HCT116 (cell line): Measurements from ENCODE around the gene TFIP11.

Source experiments
- CTCF ChIP-seq, 3 experiments: fragments of 200-600 bp in 1 of 3; sonication (generic) in 1 of 3; IDR thresholded peaks in 2 of 3; conservative IDR thresholded peaks in 1 of 3; 2 replicates each; pipeline ENCODE4 v1.5.1; 2012 to 2017; ENCODE audit warnings: low read depth in 2 of 3, low read length in 2 of 3, antibody characterized with exemption in 1 of 3, borderline replicate concordance in 1 of 3, control low read depth in 1 of 3, mild to moderate bottlenecking in 1 of 3, mixed read lengths in 1 of 3, mixed run types in 1 of 3, moderate library complexity in 1 of 3; ENCODE audit not compliant: insufficient read depth in 1 of 3
- EGR1 ChIP-seq: IDR thresholded peaks from 2 replicates; pipeline ENCODE4 v1.6.1; 2012; ENCODE audit warnings: low read depth
- EZH2 ChIP-seq: fragments of 200-600 bp; sonication (generic); IDR thresholded peaks from 2 replicates; pipeline ENCODE4 v1.6.1; 2017; ENCODE audit warnings: antibody characterized with exemption, mixed run types
- EZH2phosphoT487 ChIP-seq: fragments of 200-600 bp; IDR thresholded peaks from 2 replicates; pipeline ENCODE4 v1.6.1; 2018; ENCODE audit warnings: antibody characterized with exemption, borderline replicate concordance
- POLR2A ChIP-seq: IDR thresholded peaks from 2 replicates; pipeline ENCODE4 v1.7.0; 2011; ENCODE audit warnings: borderline replicate concordance; ENCODE audit not compliant: insufficient read depth, insufficient read length; ENCODE audit errors: extremely low read depth
- REST ChIP-seq: IDR thresholded peaks from 2 replicates; pipeline ENCODE4 v1.6.1; 2012; ENCODE audit warnings: low read depth
- SIN3A ChIP-seq: IDR thresholded peaks from 2 replicates; pipeline ENCODE4 v1.6.1; 2012; ENCODE audit warnings: low read depth
- SRF ChIP-seq: IDR thresholded peaks from 2 replicates; pipeline ENCODE4 v1.6.1; 2012; ENCODE audit warnings: low read depth
- TCF7L2 ChIP-seq: IDR thresholded peaks from 2 replicates; pipeline ENCODE4 v1.7.0; 2011; ENCODE audit warnings: borderline replicate concordance, inconsistent platforms; ENCODE audit not compliant: insufficient read depth, insufficient read length; ENCODE audit errors: extremely low read depth
- YY1 ChIP-seq: IDR thresholded peaks from 2 replicates; pipeline ENCODE4 v1.6.1; 2011; ENCODE audit warnings: low read length, low read depth, moderate library complexity, mild to moderate bottlenecking; ENCODE audit not compliant: insufficient replicate concordance; ENCODE audit errors: extremely low read depth

DNA sequence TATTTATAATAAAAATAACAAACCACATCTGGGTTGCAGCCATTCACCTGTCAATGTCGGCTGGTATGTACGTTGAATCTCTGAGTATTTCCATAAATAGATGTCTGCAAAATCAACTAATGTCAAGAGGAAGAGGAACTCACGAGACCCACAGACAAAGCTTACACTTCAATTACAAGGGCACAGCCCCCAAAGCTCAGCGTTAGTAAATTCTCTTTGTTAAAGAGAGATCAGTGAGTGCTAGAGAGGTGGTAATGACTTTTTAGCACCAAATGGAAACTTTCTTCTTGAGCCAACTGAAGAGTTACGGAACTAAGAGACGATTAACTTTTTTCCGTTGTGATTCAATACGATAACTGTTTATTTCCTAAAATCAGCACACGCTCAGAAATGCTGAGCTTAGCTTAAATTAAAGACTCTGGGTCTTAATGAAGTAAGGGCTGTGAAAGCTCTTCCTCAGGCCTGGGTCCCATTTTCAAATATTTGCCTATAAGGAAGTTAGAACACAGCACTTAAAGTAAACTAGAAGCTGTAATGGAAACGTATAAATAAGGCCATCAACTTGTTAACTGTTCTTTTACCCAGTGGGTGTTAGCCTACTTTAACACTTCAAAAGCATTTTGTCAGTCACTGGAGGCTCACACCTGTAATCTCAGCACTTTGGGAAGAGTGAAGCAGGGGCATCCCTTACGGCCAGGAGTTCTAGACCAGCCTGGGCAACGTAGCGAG, 22.8 kb upstream of the TFIP11 start:
- no peak for TF ChIP-seq REST
- TF ChIP-seq EGR1 = no peak
- TF ChIP-seq CTCF (IDR thresholded peaks at IDR 0.05 in 2 of 3, conservative IDR thresholded peaks at IDR 0.05 in 1 of 3; ENCODE audit: borderline replicate concordance in 1 of 3, insufficient read depth in 1 of 3, low read depth in 2 of 3, low read length in 2 of 3) = no peak
- TF ChIP-seq TCF7L2 = no peak
- no peak for TF ChIP-seq SIN3A
- no peak for TF ChIP-seq YY1
- no peak for TF ChIP-seq EZH2
- TF ChIP-seq SRF = no peak
- no peak for TF ChIP-seq EZH2phosphoT487
- TF ChIP-seq POLR2A = no peak
